ENCODE data around the gene RAB10. TPM values are rescaled to one million over a fixed set of nuclear protein-coding genes. Genes with fewer than 3 reads are reported as not detected.
A peak's percentile ranks its signal among the peaks of the same experiment; 100 is the strongest.

Gene RAB10
- total RNA-seq, 1 donor from 2014 or later: 181 TPM

- no peak overlapping the region for H3K27ac ChIP-seq
- H3K36me3 ChIP-seq: no peaks in the 10 kb centered on the region
- H3K4me3 ChIP-seq: no peak overlapping the region
- peaks cover 6% of the 10 kb centered on the region for H3K27me3 ChIP-seq
- intact Hi-C loops (cut with DNase I): no loop called here
- DNase-seq (ENCODE audit: low spot score in 2 of 2): peak in 1 of 2 donors; percentile 13
- no peak for TF ChIP-seq CTCF (IDR thresholded peaks at IDR 0.05)
- no peaks in the 10 kb centered on the region for H3K9me3 ChIP-seq
- peaks cover 4% of the 10 kb centered on the region in 2 donors for H3K4me1 ChIP-seq
These were observed 134.9 kb downstream of the RAB10 start for GRCh38 chr2:26168785-26169184.

DNA sequence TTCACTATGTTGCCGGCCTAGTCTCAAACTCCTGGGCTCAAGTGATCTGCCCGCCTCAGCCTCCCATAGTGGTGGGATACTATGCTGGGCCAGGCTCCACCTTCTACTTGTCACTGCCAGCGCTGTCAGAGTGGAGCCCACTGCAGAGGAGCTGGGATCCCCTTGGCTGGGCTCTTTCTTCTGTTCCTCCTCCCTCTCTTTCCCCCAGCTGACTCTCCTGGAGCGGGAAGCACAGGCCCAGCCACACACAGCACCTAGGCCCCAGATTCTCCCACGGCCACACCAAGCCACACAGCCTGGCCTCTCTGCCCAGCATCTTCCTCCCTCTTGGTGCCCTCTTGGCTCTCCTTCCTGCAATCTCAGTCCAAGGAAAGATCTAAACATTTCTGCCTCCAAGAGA, 135.3 kb downstream of the RAB10 start:
- H3K9me3 ChIP-seq: no peaks in the 10 kb centered on the region
- no peak for TF ChIP-seq CTCF (IDR thresholded peaks at IDR 0.05)
- no peaks in the 10 kb centered on the region for H3K36me3 ChIP-seq
- no peak overlapping the region for H3K27ac ChIP-seq
- intact Hi-C loops (cut with DNase I): no loop called here
- peak in 1 of 2 donors; percentile 34 for DNase-seq (ENCODE audit: low spot score in 2 of 2)
- no peak overlapping the region for H3K4me3 ChIP-seq
- H3K4me1 ChIP-seq: peaks cover 4% of the 10 kb centered on the region in 2 donors
- peaks cover 10% of the 10 kb centered on the region for H3K27me3 ChIP-seq

DNA sequence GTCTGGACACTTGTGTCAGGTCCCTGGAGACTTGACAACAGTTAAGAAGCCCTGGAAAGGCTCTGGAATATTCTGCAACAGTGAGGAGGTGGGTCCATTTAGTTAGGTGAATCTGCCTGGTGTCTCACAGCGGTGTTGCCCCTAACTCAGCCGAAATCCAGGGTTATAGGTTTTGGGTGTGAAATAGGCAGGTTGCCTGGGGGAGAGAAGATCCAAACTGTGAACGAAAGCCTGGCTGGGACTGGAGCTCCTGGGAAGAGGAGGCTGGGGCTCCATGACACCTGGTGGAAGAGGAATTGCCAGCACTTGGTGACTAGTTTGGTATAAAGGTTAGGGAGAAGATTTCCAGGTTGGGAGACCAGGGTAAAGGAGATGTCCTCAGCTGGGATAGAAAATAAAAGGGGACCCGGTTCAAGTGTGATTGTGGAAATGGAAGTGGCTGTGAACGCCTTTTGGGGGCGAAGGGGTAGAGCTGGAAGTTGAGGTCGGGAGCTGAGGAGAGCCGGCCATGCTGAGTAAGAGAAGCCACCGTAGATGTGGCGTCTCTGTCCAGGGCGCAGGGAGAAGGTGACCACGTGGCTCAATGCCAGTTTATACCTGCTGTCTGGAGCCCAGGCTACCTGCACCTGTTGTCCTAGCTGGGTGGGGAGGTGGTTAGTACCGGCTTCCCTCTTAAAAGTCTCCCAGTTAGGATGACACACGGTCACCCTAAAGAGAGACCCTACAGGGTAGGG, 136.0 kb downstream of the RAB10 start:
- intact Hi-C loops (cut with DNase I): no loop called here
- peaks cover 15% of the 10 kb centered on the region for H3K27me3 ChIP-seq
- no peaks in the 10 kb centered on the region for H3K36me3 ChIP-seq
- no peak overlapping the region for H3K4me3 ChIP-seq
- no peak for TF ChIP-seq CTCF (IDR thresholded peaks at IDR 0.05)
- H3K4me1 ChIP-seq: peaks cover 4% of the 10 kb centered on the region in 2 donors
- no peak overlapping the region for H3K27ac ChIP-seq
- peak in 1 of 2 donors; percentile 27 for DNase-seq (ENCODE audit: low spot score in 2 of 2)
- H3K9me3 ChIP-seq: no peaks in the 10 kb centered on the region

DNA sequence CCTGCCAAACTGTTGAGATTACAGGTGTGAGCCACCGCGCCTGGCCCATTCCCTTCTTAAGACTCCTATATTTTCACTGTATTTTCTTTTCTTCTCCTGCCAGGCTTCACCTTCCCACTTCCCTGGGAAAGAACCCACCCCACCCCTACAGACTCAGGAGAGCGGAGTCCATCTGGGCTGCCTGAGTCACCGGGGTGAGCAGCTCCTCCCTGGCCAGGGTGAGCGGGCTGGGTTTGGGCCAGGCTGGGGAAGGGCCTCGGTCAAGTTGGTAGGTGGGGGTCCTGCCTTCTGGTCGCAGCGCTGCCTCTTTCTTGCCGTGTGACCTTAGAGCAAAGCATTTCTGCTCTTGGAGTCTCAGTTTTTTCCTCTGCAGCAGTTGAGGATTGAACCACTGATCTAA, 136.9 kb downstream of the RAB10 start:
- no peak for TF ChIP-seq CTCF (IDR thresholded peaks at IDR 0.05)
- no peaks in the 10 kb centered on the region for H3K9me3 ChIP-seq
- no peaks in the 10 kb centered on the region for H3K36me3 ChIP-seq
- H3K27ac ChIP-seq: no peak overlapping the region
- peaks cover 15% of the 10 kb centered on the region for H3K27me3 ChIP-seq
- no peak overlapping the region for H3K4me3 ChIP-seq
- peaks cover 4% of the 10 kb centered on the region in 2 donors for H3K4me1 ChIP-seq
- intact Hi-C loops (cut with DNase I): no loop called here
- peak in 1 of 2 donors; percentile 31 for DNase-seq (ENCODE audit: low spot score in 2 of 2)

GRCh38 chr2:26172189-26172870, 138.4 kb downstream of the RAB10 start:
- intact Hi-C loops (cut with DNase I): no loop called here
- Histone ChIP-seq H3K4me1 (peaks cover 4% of the 10 kb centered on the region in 2 donors), H3K9me3 (no peaks in the 10 kb centered on the region), H3K4me3 (peak overlapping the region; percentile 57 to 59), H3K27me3 (peaks cover 15% of the 10 kb centered on the region), H3K27ac (no peak overlapping the region), H3K36me3 (no peaks in the 10 kb centered on the region)
- no peak for TF ChIP-seq CTCF (IDR thresholded peaks at IDR 0.05)
- DNase-seq (ENCODE audit: low spot score in 2 of 2): peak in 1 of 2 donors; percentile 58

Data from ascending aorta (tissue), 2 donors.